Measurements from ENCODE around the gene CHRDL2. TPM values are rescaled to one million over a fixed set of nuclear protein-coding genes. Genes with fewer than 3 reads are reported as not detected.

CHRDL2 gene
- total and polyA plus RNA-seq, 7 donors = 6.1 to 45.1 (median 14.6) TPM; not detected in 1

DNA sequence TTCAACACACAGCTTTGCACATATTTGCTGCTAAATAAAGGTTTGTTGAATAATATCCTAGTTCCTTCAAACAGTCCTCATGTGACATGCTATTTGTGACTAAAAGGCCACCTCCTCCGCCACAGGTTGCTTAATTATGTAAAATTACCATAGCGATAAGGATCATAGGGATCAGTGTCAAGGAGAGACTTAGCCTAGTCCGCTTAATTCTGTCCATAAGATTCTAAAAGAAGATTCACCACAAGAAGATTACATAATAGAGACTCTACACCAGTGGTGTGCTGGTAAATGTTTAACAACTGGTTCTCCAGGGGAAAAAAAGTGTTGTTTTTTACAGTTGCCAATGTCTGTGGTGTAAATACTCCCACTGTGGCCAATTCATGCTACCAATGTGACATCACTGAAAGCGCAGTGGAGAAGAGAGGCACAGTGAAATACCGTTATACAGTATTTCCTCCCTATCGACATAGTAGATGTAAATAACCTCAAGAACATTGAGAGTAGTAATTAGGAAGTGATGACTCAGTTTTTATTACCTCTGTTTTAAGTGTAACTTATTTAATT lies 4.2 kb upstream of the CHRDL2 start:
- 63 to 80% methylated on average over 6 of the region's 6 CpGs for WGBS, 2 donors
- no peak for DNase-seq
- H3K27me3 ChIP-seq = peaks cover 0 to 14% (median 0%) of the 10 kb centered on the region in 3 donors

DNA sequence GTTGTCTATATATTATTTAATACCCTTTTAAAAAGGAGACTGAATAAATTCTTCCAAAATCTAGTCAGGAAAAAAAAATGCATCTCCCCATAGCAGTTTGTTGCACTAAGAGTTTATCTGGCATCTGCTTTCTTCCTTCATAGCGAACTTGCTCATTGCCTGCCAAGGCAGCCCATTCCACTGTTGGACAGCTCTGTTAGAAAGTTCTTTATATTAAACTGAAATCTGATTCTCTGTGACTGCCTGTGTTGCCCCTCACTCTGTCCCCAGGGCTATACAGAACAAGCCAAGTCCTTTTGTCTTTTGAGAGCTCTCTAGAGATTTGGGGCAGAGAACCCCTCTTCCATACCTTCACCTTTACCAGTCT lies 3.3 kb upstream of the CHRDL2 start:
- WGBS, 2 donors = 79 to 85% methylated on average over 1 of the region's 1 CpG
- Histone ChIP-seq H3K27ac (no peak overlapping the region), H3K4me3 (no peak overlapping the region), H3K36me3 (no peaks in the 10 kb centered on the region), H3K4me1 (peaks cover 0 to 20% (median 17%) of the 10 kb centered on the region in 4 donors), H3K9me3 (no peaks in the 10 kb centered on the region), H3K27me3 (peaks cover 0 to 14% (median 0%) of the 10 kb centered on the region in 3 donors)
- no peak for TF ChIP-seq POLR2A (IDR thresholded peaks at IDR 0.05)
- TF ChIP-seq, protein P1, sequence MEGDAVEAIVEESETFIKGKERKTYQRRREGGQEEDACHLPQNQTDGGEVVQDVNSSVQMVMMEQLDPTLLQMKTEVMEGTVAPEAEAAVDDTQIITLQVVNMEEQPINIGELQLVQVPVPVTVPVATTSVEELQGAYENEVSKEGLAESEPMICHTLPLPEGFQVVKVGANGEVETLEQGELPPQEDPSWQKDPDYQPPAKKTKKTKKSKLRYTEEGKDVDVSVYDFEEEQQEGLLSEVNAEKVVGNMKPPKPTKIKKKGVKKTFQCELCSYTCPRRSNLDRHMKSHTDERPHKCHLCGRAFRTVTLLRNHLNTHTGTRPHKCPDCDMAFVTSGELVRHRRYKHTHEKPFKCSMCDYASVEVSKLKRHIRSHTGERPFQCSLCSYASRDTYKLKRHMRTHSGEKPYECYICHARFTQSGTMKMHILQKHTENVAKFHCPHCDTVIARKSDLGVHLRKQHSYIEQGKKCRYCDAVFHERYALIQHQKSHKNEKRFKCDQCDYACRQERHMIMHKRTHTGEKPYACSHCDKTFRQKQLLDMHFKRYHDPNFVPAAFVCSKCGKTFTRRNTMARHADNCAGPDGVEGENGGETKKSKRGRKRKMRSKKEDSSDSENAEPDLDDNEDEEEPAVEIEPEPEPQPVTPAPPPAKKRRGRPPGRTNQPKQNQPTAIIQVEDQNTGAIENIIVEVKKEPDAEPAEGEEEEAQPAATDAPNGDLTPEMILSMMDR (IDR thresholded peaks at IDR 0.05) = no peak
- DNase-seq = no peak
- intact Hi-C loops (cut with DNase I) = loop anchor here (10.0 kb wide), 1 partner anchor 480 kb away; no protein-coding TSS in a partner anchor

More for the DNA sequence above, 4.2 kb upstream of the CHRDL2 start:
- H3K9me3 ChIP-seq = no peaks in the 10 kb centered on the region
- no peak overlapping the region for H3K4me3 ChIP-seq
- H3K36me3 ChIP-seq = no peaks in the 10 kb centered on the region
- H3K4me1 ChIP-seq = peaks cover 0 to 13% (median 11%) of the 10 kb centered on the region in 4 donors
- intact Hi-C loops (cut with DNase I) = loop anchor here (5.0 to 10.0 kb wide), 2 partner anchors 143 to 481 kb away; partner anchors contain the start of gene POLD3
- TF ChIP-seq, protein P1 (IDR thresholded peaks at IDR 0.05) = no peak
- no peak for TF ChIP-seq EP300 (IDR thresholded peaks at IDR 0.05)
- no peak for TF ChIP-seq POLR2A (IDR thresholded peaks at IDR 0.05)
- TF ChIP-seq POLR2AphosphoS5 (IDR thresholded peaks at IDR 0.05) = no peak
- no peak overlapping the region for H3K27ac ChIP-seq

DNA sequence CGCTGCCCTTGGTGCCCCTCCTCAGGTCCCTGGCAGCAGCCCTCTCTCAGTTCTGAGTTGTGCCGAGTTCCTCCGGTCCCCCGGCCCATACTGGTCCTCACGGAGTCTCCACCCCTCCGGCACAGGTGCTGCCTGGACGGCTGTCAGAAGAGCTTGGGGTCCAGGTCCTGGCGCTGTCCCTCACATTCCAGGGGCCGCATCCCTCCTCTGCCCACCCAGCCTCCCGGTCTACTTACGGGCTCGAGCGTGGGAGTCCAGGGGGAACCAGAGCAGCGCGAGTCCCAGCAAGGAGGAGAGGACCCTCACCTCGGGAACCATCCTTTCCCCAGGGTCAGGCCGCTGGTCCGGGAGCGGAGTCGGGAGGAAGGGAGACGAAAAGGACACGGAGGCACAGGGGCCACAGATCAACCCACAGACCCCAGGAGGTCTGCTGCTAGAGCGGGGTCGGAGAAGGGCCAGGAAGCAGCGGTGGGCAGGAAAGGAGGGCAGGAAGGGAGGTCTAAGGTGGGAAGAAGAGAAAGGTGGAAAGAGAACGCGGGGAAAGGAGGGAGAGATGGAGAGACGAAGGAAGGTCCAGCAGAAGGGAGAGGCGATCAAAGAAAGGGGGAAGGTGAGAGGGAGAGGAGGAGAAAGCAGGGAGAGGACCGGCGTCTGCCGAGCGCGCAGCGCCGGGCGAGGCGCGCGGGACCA lies 510 bp downstream of the CHRDL2 start:
- TF ChIP-seq, protein P1 (IDR thresholded peaks at IDR 0.05) = no peak
- no peak for TF ChIP-seq POLR2AphosphoS5 (IDR thresholded peaks at IDR 0.05)
- intact Hi-C loops (cut with DNase I) = loop anchor here (10.0 kb wide), 1 partner anchor 476 kb away; no protein-coding TSS in a partner anchor

DNA sequence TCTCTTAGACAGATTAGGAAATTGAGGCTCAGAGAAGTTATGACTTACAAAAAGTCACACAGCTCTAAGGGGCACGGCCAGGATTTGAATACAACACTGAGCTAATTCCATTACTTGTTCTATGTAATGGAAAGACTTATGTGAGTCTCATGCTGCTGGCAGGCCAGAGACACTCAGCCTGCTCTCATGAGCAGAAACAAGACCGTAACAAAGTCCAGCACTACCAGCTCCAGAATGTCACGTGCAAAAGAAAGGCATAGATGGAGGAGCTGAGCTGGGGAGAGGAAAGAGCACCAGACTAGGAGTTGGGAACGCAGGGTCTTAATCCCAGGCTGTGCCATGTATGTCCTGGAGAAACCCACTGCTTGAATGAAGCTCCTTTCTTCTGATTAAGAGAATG lies 1.8 kb downstream of the CHRDL2 start:
- Histone ChIP-seq H3K9me3 (no peaks in the 10 kb centered on the region), H3K36me3 (no peaks in the 10 kb centered on the region), H3K4me3 (peak overlapping the region in 1 of 4 donors; percentile 52), H3K27ac (peak overlapping the region in 3 of 4 donors; percentile 66 to 93 (median 89)), H3K27me3 (peaks cover 0 to 14% (median 0%) of the 10 kb centered on the region in 3 donors), H3K4me1 (peaks cover 0 to 61% (median 41%) of the 10 kb centered on the region in 4 donors)
- TF ChIP-seq, protein P1 (IDR thresholded peaks at IDR 0.05) = no peak
- no peak for TF ChIP-seq POLR2A (IDR thresholded peaks at IDR 0.05)
- peak in 3 of 4 donors; percentile 40 to 89 (median 75) for TF ChIP-seq EP300 (IDR thresholded peaks at IDR 0.05)
- TF ChIP-seq POLR2AphosphoS5 (IDR thresholded peaks at IDR 0.05) = peak; percentile 53 to 86 (median 72)
- DNase-seq = peak; percentile 82
- intact Hi-C loops (cut with DNase I) = loop anchor here (5.0 kb wide), 1 partner anchor 37 kb away; no protein-coding TSS in a partner anchor
- 76 to 85% methylated on average over 4 of the region's 4 CpGs for WGBS, 2 donors

More for the DNA sequence above, 510 bp downstream of the CHRDL2 start:
- Histone ChIP-seq H3K9me3 (no peaks in the 10 kb centered on the region), H3K4me1 (peaks cover 0 to 51% (median 31%) of the 10 kb centered on the region in 4 donors), H3K27me3 (peaks cover 0 to 14% (median 0%) of the 10 kb centered on the region in 3 donors), H3K4me3 (peak overlapping the region; percentile 18 to 52 (median 46)), H3K36me3 (no peaks in the 10 kb centered on the region), H3K27ac (peak overlapping the region in 3 of 4 donors; percentile 66 to 93 (median 89))
- DNase-seq = no peak
- WGBS, 2 donors = 7 to 12% methylated on average over 40 of the region's 40 CpGs
